Stomach smooth muscle (tissue), 2 donors: ENCODE measurements around the gene P2RY4.
"Not testable (repeated sequence)": the region's sequence is repeated elsewhere in the genome, so short reads cannot be mapped to it uniquely, and the experiment has no call there.

ENCODE experiments used
- H3K27ac ChIP-seq: one replicate; pipeline ENCODE4 v1.7.0; 2013; ENCODE audit warnings: mild to moderate bottlenecking, low read length, inconsistent platforms
- H3K27me3 ChIP-seq, 2 donors: one replicate each; pipeline ENCODE4 v1.7.0; 2013; ENCODE audit warnings: low read length in 2 of 2; ENCODE audit not compliant: insufficient read depth in 2 of 2, control insufficient read depth in 1 of 2
- H3K36me3 ChIP-seq, 2 donors: one replicate each; pipeline ENCODE4 v1.7.0; 2013; ENCODE audit warnings: low read length in 2 of 2; ENCODE audit not compliant: control insufficient read depth in 2 of 2, insufficient read depth in 2 of 2
- H3K4me1 ChIP-seq: one replicate; pipeline ENCODE4 v1.7.0; 2013; ENCODE audit warnings: low read length; ENCODE audit not compliant: control insufficient read depth, insufficient read depth
- H3K4me3 ChIP-seq, 2 donors: one replicate each; pipeline ENCODE4 v1.7.0; 2013; ENCODE audit warnings: low read length in 2 of 2
- H3K9ac ChIP-seq, 2 donors: one replicate each; pipeline ENCODE4 v1.7.0; 2013; ENCODE audit warnings: low read length in 2 of 2, mild to moderate bottlenecking in 1 of 2
- H3K9me3 ChIP-seq, 2 donors: one replicate each; pipeline ENCODE4 v1.7.0; 2013; ENCODE audit warnings: low read length in 2 of 2; ENCODE audit not compliant: control insufficient read depth in 2 of 2
- donor health status: healthy.
- donor health status: Pancreatic carcinoma.

The P2RY4 gene

GRCh38 chrX:70244881-70245280 lies 15.1 kb downstream of the P2RY4 start:
- Histone ChIP-seq H3K4me1 (no peaks in the 10 kb centered on the region), H3K36me3 (no peaks in the 10 kb centered on the region), H3K9ac (no peak overlapping the region), H3K4me3 (no peak overlapping the region), H3K27ac (no peak overlapping the region), H3K9me3 (no peaks in the 10 kb centered on the region), H3K27me3 (peaks cover 0 to 2% of the 10 kb centered on the region in 2 donors)

- H3K27ac ChIP-seq, H3K27me3 ChIP-seq, H3K9me3 ChIP-seq, H3K4me3 ChIP-seq, H3K36me3 ChIP-seq, H3K4me1 ChIP-seq, H3K9ac ChIP-seq: not testable (repeated sequence)
Observed at GRCh38 chrX:70243601-70244000, 16.4 kb downstream of the P2RY4 start.

GRCh38 chrX:70241501-70241900 lies 18.5 kb downstream of the P2RY4 start:
- Histone ChIP-seq H3K9me3 (no peaks in the 10 kb centered on the region), H3K9ac (no peak overlapping the region), H3K27ac (no peak overlapping the region), H3K4me3 (no peak overlapping the region), H3K4me1 (no peaks in the 10 kb centered on the region), H3K27me3 (peaks cover 0 to 6% of the 10 kb centered on the region in 2 donors), H3K36me3 (no peaks in the 10 kb centered on the region)

DNA sequence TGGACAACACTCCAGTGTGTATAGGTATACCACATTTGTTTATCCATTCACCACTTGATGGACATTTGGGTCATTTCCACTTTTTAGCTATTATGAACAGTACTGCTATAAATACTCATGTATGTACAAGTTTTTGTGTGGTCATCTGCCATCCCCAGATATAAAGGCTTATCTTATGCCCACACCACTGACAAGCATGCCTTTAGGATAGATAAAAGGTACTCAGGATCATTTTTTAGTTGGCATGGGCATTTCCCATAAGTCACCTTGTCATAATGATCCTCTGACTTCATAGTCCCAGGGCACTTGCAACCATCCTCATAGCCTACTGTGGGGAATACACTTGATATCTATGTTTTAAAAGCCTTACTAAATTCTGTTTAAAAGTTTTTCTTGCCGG lies 19.3 kb downstream of the P2RY4 start:
- Histone ChIP-seq H3K9me3 (no peaks in the 10 kb centered on the region), H3K36me3 (no peaks in the 10 kb centered on the region), H3K27me3 (peaks cover 0 to 6% of the 10 kb centered on the region in 2 donors), H3K27ac (no peak overlapping the region), H3K4me1 (no peaks in the 10 kb centered on the region), H3K9ac (no peak overlapping the region), H3K4me3 (no peak overlapping the region)

- Histone ChIP-seq H3K9me3 (no peaks in the 10 kb centered on the region), H3K4me1 (no peaks in the 10 kb centered on the region), H3K27me3 (peaks cover 0 to 6% of the 10 kb centered on the region in 2 donors), H3K9ac (no peak within 1 kb of the TSS), H3K36me3 (no peaks in the 10 kb centered on the region), H3K27ac (no peak within 1 kb of the TSS), H3K4me3 (no peak within 1 kb of the TSS)
Observed at GRCh38 chrX:70234355-70234754, 25.6 kb downstream of the P2RY4 start, which contains the start of gene AWAT1. Gene AWAT1, plus strand, starts transcription at chrX:70234655. Its CDS starts 41 bp downstream, at chrX:70234696.

DNA sequence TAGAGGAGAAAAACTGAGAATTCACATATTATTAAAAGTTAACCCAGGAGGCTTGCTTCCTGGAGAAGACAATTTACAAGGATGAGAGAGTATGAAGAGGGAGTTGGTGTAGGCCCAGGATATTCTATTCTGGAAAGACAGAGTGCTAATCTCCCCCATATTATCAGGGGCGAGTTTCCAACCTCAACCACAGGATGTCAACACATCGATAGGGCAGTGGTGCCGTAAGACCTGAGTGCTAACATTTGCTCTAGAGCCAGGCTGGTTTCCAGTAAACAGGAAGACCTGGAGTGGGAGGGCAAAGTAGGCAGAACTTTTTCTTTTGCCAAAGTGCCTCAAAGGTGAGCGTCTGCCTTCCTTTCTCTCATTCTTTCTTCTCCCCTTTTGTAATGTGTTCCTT lies 28.3 kb downstream of the P2RY4 start:
- no peak overlapping the region for H3K27ac ChIP-seq
- H3K36me3 ChIP-seq: no peaks in the 10 kb centered on the region
- no peak overlapping the region for H3K4me3 ChIP-seq
- no peaks in the 10 kb centered on the region for H3K4me1 ChIP-seq
- H3K27me3 ChIP-seq: peaks cover 0 to 2% of the 10 kb centered on the region in 2 donors
- H3K9ac ChIP-seq: no peak overlapping the region
- H3K9me3 ChIP-seq: no peaks in the 10 kb centered on the region

DNA sequence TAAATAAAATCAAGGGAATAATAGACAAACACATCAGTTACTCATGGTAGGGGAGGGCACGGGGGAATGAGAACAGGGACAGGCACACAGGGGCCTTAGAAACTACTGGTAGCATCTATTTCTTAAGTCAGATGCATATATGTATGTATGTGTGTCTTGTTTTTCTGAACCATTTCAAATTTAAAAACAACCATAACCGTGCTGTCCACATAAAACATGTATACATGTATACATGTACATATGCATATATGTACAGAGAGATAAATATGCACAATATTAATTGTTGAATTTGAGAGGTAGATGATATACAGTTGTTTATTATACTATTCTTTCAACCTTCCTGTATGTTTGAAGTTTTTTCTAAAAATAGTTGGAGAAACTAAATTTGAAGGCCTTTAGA lies 33.3 kb downstream of the P2RY4 start:
- Histone ChIP-seq H3K4me1 (no peaks in the 10 kb centered on the region), H3K4me3 (no peak overlapping the region), H3K36me3 (no peaks in the 10 kb centered on the region), H3K27ac (no peak overlapping the region), H3K9ac (no peak overlapping the region), H3K27me3 (peaks cover 0 to 3% of the 10 kb centered on the region in 2 donors), H3K9me3 (no peaks in the 10 kb centered on the region)

- no peak overlapping the region for H3K4me3 ChIP-seq
- H3K27me3 ChIP-seq: peaks cover 0 to 3% of the 10 kb centered on the region in 2 donors
- H3K4me1 ChIP-seq: no peaks in the 10 kb centered on the region
- H3K9ac ChIP-seq: no peak overlapping the region
- no peaks in the 10 kb centered on the region for H3K36me3 ChIP-seq
- H3K27ac ChIP-seq: no peak overlapping the region
- H3K9me3 ChIP-seq: no peaks in the 10 kb centered on the region
Observed at GRCh38 chrX:70226048-70226447, 34.0 kb downstream of the P2RY4 start.

- Histone ChIP-seq H3K9me3 (no peaks in the 10 kb centered on the region), H3K9ac (no peak overlapping the region), H3K27me3 (peaks cover 0 to 5% of the 10 kb centered on the region in 2 donors), H3K27ac (no peak overlapping the region), H3K36me3 (no peaks in the 10 kb centered on the region), H3K4me3 (no peak overlapping the region), H3K4me1 (no peaks in the 10 kb centered on the region)
Observed at GRCh38 chrX:70219938-70220764, 39.9 kb downstream of the P2RY4 start.

DNA sequence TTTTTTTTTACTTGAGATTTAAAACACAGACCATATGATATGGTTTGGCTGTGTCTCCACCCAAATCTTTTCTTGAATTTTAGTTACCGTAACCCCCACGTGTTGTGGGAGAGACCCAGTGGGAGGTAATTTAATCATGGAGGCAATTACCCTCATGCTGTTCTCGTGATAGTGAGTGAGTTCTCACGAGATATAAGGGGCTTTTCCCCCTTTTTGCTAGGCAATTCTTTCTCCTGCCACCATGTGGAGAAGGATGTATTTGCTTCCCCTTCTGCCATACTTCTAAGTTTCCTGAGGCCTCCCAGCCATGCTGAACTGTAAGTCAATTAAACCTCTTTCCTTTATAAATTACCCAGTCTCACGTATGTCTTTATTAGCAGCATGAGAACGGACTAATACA lies 50.4 kb downstream of the P2RY4 start:
- H3K36me3 ChIP-seq, H3K27ac ChIP-seq, H3K9me3 ChIP-seq: not testable (repeated sequence)

GRCh38 chrX:70208479-70208878 lies 51.5 kb downstream of the P2RY4 start:
- H3K27ac ChIP-seq: no peak overlapping the region
- H3K36me3 ChIP-seq: no peaks in the 10 kb centered on the region
- no peak overlapping the region for H3K9ac ChIP-seq
- no peaks in the 10 kb centered on the region for H3K4me1 ChIP-seq
- H3K4me3 ChIP-seq: no peak overlapping the region
- H3K9me3 ChIP-seq: peaks cover 0 to 3% of the 10 kb centered on the region in 2 donors
- peaks cover 0 to 1% of the 10 kb centered on the region in 2 donors for H3K27me3 ChIP-seq

More for the DNA sequence above, 50.4 kb downstream of the P2RY4 start:
- H3K4me3 ChIP-seq, H3K9ac ChIP-seq, H3K4me1 ChIP-seq, H3K27me3 ChIP-seq: not testable (repeated sequence)
